Activated B cell treated with CpG ODN at 0.5 μM for 24 hours (primary cell): Measurements from ENCODE around the gene TEPSIN. TPM values are rescaled to one million over a fixed set of nuclear protein-coding genes. Genes with fewer than 3 reads are reported as not detected.
A peak's percentile ranks its signal among the peaks of the same experiment; 100 is the strongest.

Experiments
- ATAC-seq: fragments of 200-7000 bp; cut with Tn5 transposase; one replicate; pipeline ENCODE4 v1.10.0; 2021; ENCODE audit warnings: low read depth, mild to moderate bottlenecking, moderate library complexity
- CTCF ChIA-PET: fragments of 350-600 bp; sonication (Branson Sonifier 250); formaldehyde crosslinking; loops from one replicate; lab custom pipeline; 2021; ENCODE audit warnings: antibody characterized with exemption; lab: Charles Lee
- POLR2A ChIA-PET: fragments of 350-600 bp; sonication (Branson Sonifier 250); formaldehyde crosslinking; loops from one replicate; lab custom pipeline; 2021; ENCODE audit warnings: antibody characterized with exemption; lab: Charles Lee
- DNase-seq: peaks from one replicate; pipeline ENCODE4 v3.0.0; 2022
- H3K27ac Mint-ChIP-seq: one replicate; pipeline ENCODE4 v1.8.0; 2020; ENCODE audit warnings: mixed read lengths
- H3K27me3 Mint-ChIP-seq: one replicate; pipeline ENCODE4 v1.8.0; 2021; ENCODE audit warnings: mixed read lengths
- H3K36me3 Mint-ChIP-seq: one replicate; pipeline ENCODE4 v1.8.0; 2021; ENCODE audit warnings: low read depth, mixed read lengths
- H3K4me1 Mint-ChIP-seq: one replicate; pipeline ENCODE4 v1.8.0; 2021; ENCODE audit warnings: mixed read lengths
- H3K4me3 Mint-ChIP-seq: one replicate; pipeline ENCODE4 v1.8.0; 2020; ENCODE audit warnings: mild to moderate bottlenecking, mixed read lengths
- H3K9me3 Mint-ChIP-seq: one replicate; pipeline ENCODE4 v1.8.0; 2020; ENCODE audit warnings: mixed read lengths
- intact Hi-C: fragments of 100-400 bp; cut with micrococcal nuclease; formaldehyde crosslinking; loops from one replicate; pipeline ENCODE4 v1.15.1; 2024
- total RNA-seq: library from RNA; stranded (reverse); gene quantifications from 2 replicates; pipeline ENCODE4 v1.2.3, GENCODE V29; 2022
- TF ChIP-seq, protein P1 (sequence below): fragments of 200-600 bp; IDR thresholded peaks from one replicate; pipeline ENCODE4 v1.8.0; 2022; ENCODE audit warnings: antibody characterized with exemption, mild to moderate bottlenecking

The TEPSIN gene
- total RNA-seq, 1 donor from 2014 or later: 102 TPM

GRCh38 chr17:81221842-81222619, 16.8 kb downstream of the TEPSIN start:
- no peak for ATAC-seq
- CTCF ChIA-PET: interaction anchor here (1.1 to 1.3 kb wide), 2 partner anchors 17 to 31 kb away, joined by 3 read pairs; partner anchors contain the start of genes NDUFAF8 and TEPSIN
- TF ChIP-seq, protein P1, sequence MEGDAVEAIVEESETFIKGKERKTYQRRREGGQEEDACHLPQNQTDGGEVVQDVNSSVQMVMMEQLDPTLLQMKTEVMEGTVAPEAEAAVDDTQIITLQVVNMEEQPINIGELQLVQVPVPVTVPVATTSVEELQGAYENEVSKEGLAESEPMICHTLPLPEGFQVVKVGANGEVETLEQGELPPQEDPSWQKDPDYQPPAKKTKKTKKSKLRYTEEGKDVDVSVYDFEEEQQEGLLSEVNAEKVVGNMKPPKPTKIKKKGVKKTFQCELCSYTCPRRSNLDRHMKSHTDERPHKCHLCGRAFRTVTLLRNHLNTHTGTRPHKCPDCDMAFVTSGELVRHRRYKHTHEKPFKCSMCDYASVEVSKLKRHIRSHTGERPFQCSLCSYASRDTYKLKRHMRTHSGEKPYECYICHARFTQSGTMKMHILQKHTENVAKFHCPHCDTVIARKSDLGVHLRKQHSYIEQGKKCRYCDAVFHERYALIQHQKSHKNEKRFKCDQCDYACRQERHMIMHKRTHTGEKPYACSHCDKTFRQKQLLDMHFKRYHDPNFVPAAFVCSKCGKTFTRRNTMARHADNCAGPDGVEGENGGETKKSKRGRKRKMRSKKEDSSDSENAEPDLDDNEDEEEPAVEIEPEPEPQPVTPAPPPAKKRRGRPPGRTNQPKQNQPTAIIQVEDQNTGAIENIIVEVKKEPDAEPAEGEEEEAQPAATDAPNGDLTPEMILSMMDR: no peak
- intact Hi-C loops: loop anchor here (2.0 to 10.0 kb wide), 3 partner anchors 67 to 960 kb away; partner anchors contain the start of gene RNF213
- peaks cover 23% of the 10 kb centered on the region for H3K4me1 Mint-ChIP-seq
- POLR2A ChIA-PET: interaction anchor here (0.6 to 3.3 kb wide), 12 partner anchors 12 to 1076 kb away, joined by 3 to 79 read pairs (median 6); partner anchors contain the start of genes NDUFAF8, SLC38A10 and TEPSIN
- peaks cover 17% of the 10 kb centered on the region for H3K36me3 Mint-ChIP-seq
- no peaks in the 10 kb centered on the region for H3K27me3 Mint-ChIP-seq
- DNase-seq: no peak
- H3K27ac Mint-ChIP-seq: no peak overlapping the region
- no peaks in the 10 kb centered on the region for H3K9me3 Mint-ChIP-seq
- peak overlapping the region; percentile 85 for H3K4me3 Mint-ChIP-seq

DNA sequence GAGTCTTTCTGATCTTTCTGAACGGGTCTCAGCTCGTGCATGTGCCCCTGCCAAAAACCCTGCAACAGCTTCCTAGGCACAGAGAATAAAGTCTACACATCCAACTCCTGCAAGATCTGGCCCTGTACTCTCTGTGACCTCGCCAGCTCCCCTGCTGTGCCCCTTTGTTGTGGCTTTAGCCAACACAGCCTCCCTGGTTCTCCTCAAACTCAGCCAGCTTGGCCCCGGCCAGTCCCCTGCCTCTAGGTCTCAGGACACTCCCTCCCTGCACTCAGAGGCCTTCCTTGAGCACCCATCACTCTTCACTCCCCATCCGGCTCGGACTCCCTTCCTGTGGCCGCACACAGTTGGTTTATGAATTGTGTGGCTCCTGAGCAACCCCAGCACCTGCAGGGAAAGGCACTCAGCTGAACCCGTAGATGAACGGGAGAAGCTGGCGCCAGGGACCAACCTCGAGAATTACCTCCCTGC, 17.4 kb downstream of the TEPSIN start:
- intact Hi-C loops: loop anchor here (5.0 to 10.0 kb wide), 2 partner anchors 67 to 959 kb away; partner anchors contain the start of gene RNF213

DNA sequence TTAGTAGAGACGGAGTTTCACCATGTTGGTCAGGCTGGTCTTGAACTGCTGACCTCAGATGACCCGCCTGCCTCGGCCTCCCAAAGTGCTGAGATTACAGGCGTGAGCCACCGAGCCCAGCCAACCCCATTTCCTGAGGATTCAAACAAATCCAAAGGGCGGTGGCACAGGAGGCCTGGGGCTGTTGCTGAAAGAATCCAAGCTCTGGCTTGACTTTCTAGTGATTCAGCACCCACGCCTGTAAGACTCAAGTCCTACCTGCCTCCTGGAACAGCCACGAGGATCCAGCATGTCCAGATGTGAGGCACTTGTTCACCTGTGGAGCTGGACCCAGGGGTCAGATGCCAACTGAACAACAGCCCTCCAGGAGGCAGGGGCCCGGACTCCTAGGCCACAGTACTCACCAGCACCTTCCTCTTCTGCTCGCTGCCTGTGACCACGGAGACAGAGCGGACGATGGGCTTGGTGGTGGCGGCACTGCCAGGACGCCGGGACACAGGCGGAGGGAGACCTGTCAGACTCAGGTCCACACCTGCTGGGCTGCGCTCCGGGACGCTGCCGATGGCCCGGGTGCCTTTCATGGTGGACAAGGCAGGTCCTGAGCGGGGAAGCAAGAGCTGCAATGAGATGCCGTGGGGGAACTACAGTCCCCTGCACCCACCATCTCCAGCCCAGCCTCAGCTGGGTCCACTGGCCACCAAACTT, 19.2 kb downstream of the TEPSIN start:
- H3K27ac Mint-ChIP-seq: no peak overlapping the region
- H3K36me3 Mint-ChIP-seq: peaks cover 26% of the 10 kb centered on the region
- no peaks in the 10 kb centered on the region for H3K9me3 Mint-ChIP-seq
- H3K27me3 Mint-ChIP-seq: no peaks in the 10 kb centered on the region
- CTCF ChIA-PET: no interaction called here
- POLR2A ChIA-PET: interaction anchor here (0.7 kb wide), 1 partner anchor 289 kb away, joined by 3 read pairs; no protein-coding TSS in a partner anchor
- TF ChIP-seq, protein P1: no peak
- H3K4me3 Mint-ChIP-seq: no peak overlapping the region
- peaks cover 20% of the 10 kb centered on the region for H3K4me1 Mint-ChIP-seq
- ATAC-seq (no peak), DNase-seq (no peak)
- intact Hi-C loops: loop anchor here (5.0 to 10.0 kb wide), 2 partner anchors 65 to 957 kb away; partner anchors contain the start of gene RNF213

More for the DNA sequence above, 17.4 kb downstream of the TEPSIN start:
- DNase-seq (no peak), ATAC-seq (no peak)
- H3K4me1 Mint-ChIP-seq: peaks cover 21% of the 10 kb centered on the region
- no peak overlapping the region for H3K27ac Mint-ChIP-seq
- no peaks in the 10 kb centered on the region for H3K9me3 Mint-ChIP-seq
- TF ChIP-seq, protein P1: no peak
- H3K27me3 Mint-ChIP-seq: no peaks in the 10 kb centered on the region
- CTCF ChIA-PET: no interaction called here
- peaks cover 23% of the 10 kb centered on the region for H3K36me3 Mint-ChIP-seq
- peak overlapping the region; percentile 85 for H3K4me3 Mint-ChIP-seq
- POLR2A ChIA-PET: interaction anchor here (1.6 kb wide), 1 partner anchor 18 kb away, joined by 4 read pairs; the partner anchor contains the start of genes NDUFAF8 and TEPSIN

- DNase-seq: no peak
- Mint-ChIP-seq H3K9me3 (no peaks in the 10 kb centered on the region), H3K27me3 (no peaks in the 10 kb centered on the region), H3K4me3 (no peak overlapping the region), H3K4me1 (peaks cover 19% of the 10 kb centered on the region), H3K27ac (no peak overlapping the region), H3K36me3 (peaks cover 26% of the 10 kb centered on the region)
- TF ChIP-seq, protein P1: no peak
- intact Hi-C loops: no loop called here
- ChIA-PET CTCF (no interaction called here), POLR2A (interaction anchor here (0.7 kb wide), 2 partner anchors 67 to 290 kb away, joined by 3 read pairs; no protein-coding TSS in a partner anchor)
- no peak for ATAC-seq
Measured at GRCh38 chr17:81218991-81219390, 19.9 kb downstream of the TEPSIN start.
